Psoas muscle (tissue), 8 donors: ENCODE results near the gene ACADL. TPM values are rescaled to one million over a fixed set of nuclear protein-coding genes. Genes with fewer than 3 reads are reported as not detected.
A peak's percentile ranks its signal among the peaks of the same experiment; 100 is the strongest.

Experiments
- ATAC-seq, 4 donors: fragments of 200-7000 bp; cut with Tn5 transposase; one replicate each; pipeline ENCODE4 v1.9.1; 2020; ENCODE audit warnings: moderate library complexity in 3 of 4, mild to moderate bottlenecking in 2 of 4
- DNase-seq, 2 donors: peaks; one replicate each; pipeline ENCODE4 v3.0.0-alpha.2; 2020
- H3K27ac ChIP-seq: fragments of 200-600 bp; one replicate; pipeline ENCODE4 v1.8.0; 2022
- H3K27me3 ChIP-seq, 3 donors: fragments of 200-600 bp in 1 of 3; one replicate each; pipeline versions ENCODE4 v1.6.1 to v1.8.0; 2013 to 2022; ENCODE audit warnings: low read length in 2 of 3, mild to moderate bottlenecking in 2 of 3, moderate library complexity in 1 of 3; ENCODE audit not compliant: insufficient read depth in 3 of 3
- H3K36me3 ChIP-seq, 2 donors: fragments of 200-600 bp in 1 of 2; one replicate each; pipeline versions ENCODE4 v1.6.1 to v1.8.0; 2013 to 2022; ENCODE audit warnings: low read depth in 1 of 2, mild to moderate bottlenecking in 1 of 2, moderate library complexity in 1 of 2; ENCODE audit not compliant: insufficient read depth in 1 of 2
- H3K4me1 ChIP-seq: fragments of 200-600 bp; one replicate; pipeline ENCODE4 v1.8.0; 2022
- H3K4me3 ChIP-seq: fragments of 200-600 bp; one replicate; pipeline ENCODE4 v1.8.0; 2022; ENCODE audit warnings: mild to moderate bottlenecking
- H3K9me3 ChIP-seq: fragments of 200-600 bp; one replicate; pipeline ENCODE4 v1.8.0; 2022
- WGBS, 3 donors: extraction: QIAGEN DNeasy Blood & Tissue Kit; methylation state at CpG; one replicate each; pipeline versions ENCODE4 v1.1.6 to v1.1.7; 2013; 5-methylcytosine and 5-hydroxymethylcytosine counted together
- intact Hi-C, 2 donors: fragments of 100-400 bp; cut with DNase I; formaldehyde crosslinking; loops; one replicate each; pipeline versions ENCODE4 v1.11.0 to v1.14.2; 2022
- polyA plus RNA-seq, 3 donors: library from polyadenylated mRNA; stranded (reverse); fragments of 200-250 nt; gene quantifications; one replicate each; pipeline ENCODE4 v1.2.3, GENCODE V29; 2013
- total RNA-seq, 4 donors: library from RNA; stranded (reverse); fragmentation: NEBNext Ultra II Directional in 2 of 4; extraction: Animal tissue kit (Norgen Biotek cat#: 25700) in 2 of 4; gene quantifications; one replicate each; pipeline versions ENCODE4 v1.2.1 to v1.2.4, GENCODE V29; 2021 to 2023
- TF ChIP-seq, protein P1 (sequence below): fragments of 200-600 bp; IDR thresholded peaks from one replicate; pipeline ENCODE4 v1.8.0; 2022; ENCODE audit warnings: antibody characterized with exemption
- donor health status: healthy with polysubstance abuse.
- donor health status: DM: no; HTN: no; CAD: no; lungs with moderate emphysema.
- donor health status: Bipolar disorder and iron deficiency.
- donor health status: healthy.
- donor health status: DM: yes; HTN: yes; CAD: no.
- donor health status: DM: no; HTN: no; CAD: no.
- donor health status: DM: no; HTN: no; CAD: no.
- donor health status: DM: yes; HTN: yes; CAD: no.

Gene ACADL
- total and polyA plus RNA-seq, 7 donors, result 1.1 to 14.7 (median 6.8) TPM

DNA sequence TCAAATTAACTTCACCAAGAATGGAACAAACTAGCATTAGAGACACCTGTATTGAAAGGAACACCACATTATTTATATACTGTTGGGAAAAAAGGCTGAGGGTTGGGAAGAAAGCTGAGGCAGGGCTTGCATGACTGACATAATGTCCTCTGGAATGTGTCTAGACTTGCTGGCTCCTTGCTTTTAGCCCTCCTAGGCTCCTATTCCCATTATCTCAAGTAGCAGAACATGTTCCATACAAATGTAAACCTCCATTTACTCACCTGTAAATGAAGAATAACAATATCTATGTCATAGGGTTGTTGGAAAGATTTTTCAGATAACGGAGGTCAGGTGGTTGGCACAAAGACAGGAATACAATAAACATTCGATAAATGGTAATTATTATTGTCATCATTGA lies 976 bp upstream of the ACADL start:
- ATAC-seq (no peak), DNase-seq (no peak)
- intact Hi-C loops, result no loop called here

DNA sequence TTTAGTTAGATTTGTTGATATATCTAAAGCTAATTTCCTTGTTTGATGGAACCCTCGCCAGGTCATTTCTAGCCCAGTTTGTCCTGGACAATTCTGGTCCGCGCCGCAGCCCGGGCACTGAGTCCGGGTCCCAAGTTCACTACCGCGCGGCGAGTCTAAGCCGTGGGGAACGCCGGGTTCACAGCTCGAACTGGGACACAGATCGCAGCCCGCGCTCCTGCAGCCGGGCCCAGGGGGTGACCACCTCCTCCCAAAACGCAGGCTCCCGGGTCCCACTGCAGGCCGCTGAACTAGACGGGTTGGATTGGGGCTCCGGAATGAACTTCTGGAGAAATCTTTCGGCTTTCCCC lies 681 bp downstream of the ACADL start:
- Histone ChIP-seq H3K27ac (peak overlapping the region; percentile 91), H3K4me1 (peaks cover 11% of the 10 kb centered on the region), H3K4me3 (peak overlapping the region; percentile 87), H3K36me3 (peaks cover 0 to 11% of the 10 kb centered on the region in 2 donors), H3K9me3 (no peaks in the 10 kb centered on the region), H3K27me3 (no peaks in the 10 kb centered on the region)
- TF ChIP-seq, protein P1, sequence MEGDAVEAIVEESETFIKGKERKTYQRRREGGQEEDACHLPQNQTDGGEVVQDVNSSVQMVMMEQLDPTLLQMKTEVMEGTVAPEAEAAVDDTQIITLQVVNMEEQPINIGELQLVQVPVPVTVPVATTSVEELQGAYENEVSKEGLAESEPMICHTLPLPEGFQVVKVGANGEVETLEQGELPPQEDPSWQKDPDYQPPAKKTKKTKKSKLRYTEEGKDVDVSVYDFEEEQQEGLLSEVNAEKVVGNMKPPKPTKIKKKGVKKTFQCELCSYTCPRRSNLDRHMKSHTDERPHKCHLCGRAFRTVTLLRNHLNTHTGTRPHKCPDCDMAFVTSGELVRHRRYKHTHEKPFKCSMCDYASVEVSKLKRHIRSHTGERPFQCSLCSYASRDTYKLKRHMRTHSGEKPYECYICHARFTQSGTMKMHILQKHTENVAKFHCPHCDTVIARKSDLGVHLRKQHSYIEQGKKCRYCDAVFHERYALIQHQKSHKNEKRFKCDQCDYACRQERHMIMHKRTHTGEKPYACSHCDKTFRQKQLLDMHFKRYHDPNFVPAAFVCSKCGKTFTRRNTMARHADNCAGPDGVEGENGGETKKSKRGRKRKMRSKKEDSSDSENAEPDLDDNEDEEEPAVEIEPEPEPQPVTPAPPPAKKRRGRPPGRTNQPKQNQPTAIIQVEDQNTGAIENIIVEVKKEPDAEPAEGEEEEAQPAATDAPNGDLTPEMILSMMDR, result no peak
- intact Hi-C loops, result no loop called here
- DNase-seq (peak; percentile 29 to 64), ATAC-seq (peak; percentile 51 to 74 (median 60))
- 2 to 4% (median 3%) methylated on average over 22 to 24 of the region's 24 CpGs for WGBS, 3 donors

More for the DNA sequence above, 976 bp upstream of the ACADL start:
- Histone ChIP-seq H3K27ac (peak overlapping the region; percentile 91), H3K36me3 (no peaks in the 10 kb centered on the region), H3K9me3 (no peaks in the 10 kb centered on the region), H3K4me3 (peak overlapping the region; percentile 87), H3K4me1 (peaks cover 11% of the 10 kb centered on the region), H3K27me3 (no peaks in the 10 kb centered on the region)
- TF ChIP-seq, protein P1, result no peak
- WGBS, 3 donors, result 88 to 99% (median 93%) methylated on average over 2 of the region's 2 CpGs

DNA sequence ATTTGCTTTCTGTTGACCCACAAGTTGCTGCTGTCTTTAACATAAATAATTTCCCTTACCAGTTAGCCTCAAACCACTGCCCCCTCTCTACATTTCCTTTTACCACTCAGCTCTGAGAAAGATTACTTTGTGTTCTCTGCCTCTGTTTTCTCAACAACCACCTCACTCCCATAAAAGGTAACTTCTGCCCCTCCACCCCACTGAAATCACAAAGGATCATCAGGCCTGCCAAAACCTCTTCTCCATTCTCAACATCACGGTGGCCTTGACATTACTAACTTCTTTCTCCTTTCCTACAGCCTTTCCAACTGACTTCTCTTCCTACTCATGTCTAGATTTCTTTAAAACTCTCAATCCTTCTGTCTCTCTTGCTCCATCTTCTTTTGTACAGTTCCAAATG lies 10.1 kb downstream of the ACADL start:
- intact Hi-C loops, result no loop called here
- peaks cover 0 to 40% of the 10 kb centered on the region in 2 donors for H3K36me3 ChIP-seq
- H3K4me1 ChIP-seq, result no peaks in the 10 kb centered on the region
- no peaks in the 10 kb centered on the region for H3K27me3 ChIP-seq
- DNase-seq, result no peak
- H3K27ac ChIP-seq, result no peak overlapping the region
- H3K4me3 ChIP-seq, result no peak overlapping the region
- no peaks in the 10 kb centered on the region for H3K9me3 ChIP-seq
- 41 to 56% (median 52%) methylated on average over 1 of the region's 1 CpG for WGBS, 3 donors
- no peak for ATAC-seq
- TF ChIP-seq, protein P1, result no peak

DNA sequence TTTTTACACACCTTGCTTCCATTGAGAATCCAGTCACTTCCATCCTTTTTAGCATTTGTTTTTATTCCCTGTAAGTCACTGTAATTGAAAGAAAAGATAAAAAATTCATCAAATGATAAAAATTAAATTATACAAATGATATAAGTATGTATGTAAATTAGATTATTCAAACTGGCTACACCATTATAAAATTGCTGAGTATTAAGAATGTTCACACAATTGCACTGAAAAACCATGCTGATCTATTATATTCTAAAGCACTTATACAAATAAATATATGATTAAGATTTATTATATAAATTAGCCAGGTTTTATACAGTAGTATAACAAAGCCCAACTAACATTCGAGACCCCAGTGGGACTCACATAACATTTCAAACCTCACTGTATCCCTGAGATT lies 15.1 kb downstream of the ACADL start:
- intact Hi-C loops, result no loop called here
- 94 to 97% (median 97%) methylated on average over 1 of the region's 1 CpG for whole genome bisulfite sequencing, 3 donors
- H3K9me3 ChIP-seq, result no peaks in the 10 kb centered on the region
- H3K27me3 ChIP-seq, result no peaks in the 10 kb centered on the region
- H3K4me1 ChIP-seq, result no peaks in the 10 kb centered on the region
- no peak overlapping the region for H3K4me3 ChIP-seq
- ATAC-seq (no peak), DNase-seq (no peak)
- TF ChIP-seq, protein P1, result no peak
- H3K27ac ChIP-seq, result no peak overlapping the region
- peaks cover 0 to 47% of the 10 kb centered on the region in 2 donors for H3K36me3 ChIP-seq

DNA sequence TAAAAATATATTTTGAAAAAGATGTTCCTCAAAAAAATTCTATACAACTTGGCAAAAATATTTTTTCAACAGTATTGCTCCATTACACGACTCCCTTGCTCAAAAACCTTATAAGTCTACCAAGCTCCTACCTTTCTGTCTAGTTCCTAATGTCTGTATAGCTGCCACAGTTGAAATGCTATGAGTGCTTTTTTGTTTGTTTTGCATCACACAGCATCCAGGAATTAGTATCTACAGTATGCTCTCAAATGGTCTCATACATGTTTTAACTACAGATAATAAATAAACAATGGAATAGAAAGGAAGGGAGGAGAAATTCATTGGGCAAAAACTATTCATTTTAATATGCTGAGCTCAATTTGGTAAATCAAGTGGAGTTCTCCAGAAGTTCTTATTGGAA lies 17.3 kb downstream of the ACADL start:
- Histone ChIP-seq H3K36me3 (peaks cover 0 to 60% of the 10 kb centered on the region in 2 donors), H3K27ac (no peak overlapping the region), H3K27me3 (no peaks in the 10 kb centered on the region), H3K4me1 (peaks cover 4% of the 10 kb centered on the region), H3K4me3 (no peak overlapping the region), H3K9me3 (no peaks in the 10 kb centered on the region)
- TF ChIP-seq, protein P1, result no peak
- ATAC-seq (no peak), DNase-seq (no peak)
- WGBS, 3 donors, result 84 to 93% (median 84%) methylated on average over 1 of the region's 1 CpG
- intact Hi-C loops, result no loop called here
